ENCODE measurements around the gene LDLRAD4.

DNA sequence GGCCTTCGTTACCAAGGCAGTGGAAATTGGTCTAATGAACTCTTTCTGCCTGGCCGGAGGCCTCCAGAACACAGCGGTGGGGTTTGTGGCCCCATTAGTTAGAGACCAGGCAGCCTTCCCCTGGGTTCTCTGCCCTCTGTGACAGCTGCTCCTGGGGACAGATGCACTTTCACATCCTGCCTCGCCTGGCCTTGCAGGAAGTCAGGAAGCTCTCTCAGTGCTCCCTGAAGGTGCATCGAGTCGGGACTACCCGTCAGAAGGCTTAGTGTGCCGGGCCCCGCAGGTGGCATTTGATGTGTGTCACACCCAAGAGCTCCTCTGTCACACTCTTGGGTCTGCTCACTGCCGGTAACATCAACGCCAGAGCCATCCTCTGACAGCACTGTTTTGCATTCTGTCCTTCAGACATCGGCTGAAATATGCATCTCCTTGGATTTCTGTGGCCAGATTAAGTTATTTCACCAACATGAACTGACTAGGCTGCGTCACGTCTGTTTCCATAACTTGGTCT lies 158.3 kb downstream of the LDLRAD4 start:
- TF ChIP-seq, protein P1, sequence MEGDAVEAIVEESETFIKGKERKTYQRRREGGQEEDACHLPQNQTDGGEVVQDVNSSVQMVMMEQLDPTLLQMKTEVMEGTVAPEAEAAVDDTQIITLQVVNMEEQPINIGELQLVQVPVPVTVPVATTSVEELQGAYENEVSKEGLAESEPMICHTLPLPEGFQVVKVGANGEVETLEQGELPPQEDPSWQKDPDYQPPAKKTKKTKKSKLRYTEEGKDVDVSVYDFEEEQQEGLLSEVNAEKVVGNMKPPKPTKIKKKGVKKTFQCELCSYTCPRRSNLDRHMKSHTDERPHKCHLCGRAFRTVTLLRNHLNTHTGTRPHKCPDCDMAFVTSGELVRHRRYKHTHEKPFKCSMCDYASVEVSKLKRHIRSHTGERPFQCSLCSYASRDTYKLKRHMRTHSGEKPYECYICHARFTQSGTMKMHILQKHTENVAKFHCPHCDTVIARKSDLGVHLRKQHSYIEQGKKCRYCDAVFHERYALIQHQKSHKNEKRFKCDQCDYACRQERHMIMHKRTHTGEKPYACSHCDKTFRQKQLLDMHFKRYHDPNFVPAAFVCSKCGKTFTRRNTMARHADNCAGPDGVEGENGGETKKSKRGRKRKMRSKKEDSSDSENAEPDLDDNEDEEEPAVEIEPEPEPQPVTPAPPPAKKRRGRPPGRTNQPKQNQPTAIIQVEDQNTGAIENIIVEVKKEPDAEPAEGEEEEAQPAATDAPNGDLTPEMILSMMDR (conservative IDR thresholded peaks at IDR 0.05; ENCODE audit: low read depth, low read length), result no peak
- no peak for TF ChIP-seq EZH2 (IDR thresholded peaks at IDR 0.05; ENCODE audit: low read length, unreplicated experiment)
